ENCODE data around the gene PPFIBP1.
A peak's percentile ranks its signal among the peaks of the same experiment; 100 is the strongest.
"Not testable (repeated sequence)": the region's sequence is repeated elsewhere in the genome, so short reads cannot be mapped to it uniquely, and the experiment has no call there.

Gene PPFIBP1

DNA sequence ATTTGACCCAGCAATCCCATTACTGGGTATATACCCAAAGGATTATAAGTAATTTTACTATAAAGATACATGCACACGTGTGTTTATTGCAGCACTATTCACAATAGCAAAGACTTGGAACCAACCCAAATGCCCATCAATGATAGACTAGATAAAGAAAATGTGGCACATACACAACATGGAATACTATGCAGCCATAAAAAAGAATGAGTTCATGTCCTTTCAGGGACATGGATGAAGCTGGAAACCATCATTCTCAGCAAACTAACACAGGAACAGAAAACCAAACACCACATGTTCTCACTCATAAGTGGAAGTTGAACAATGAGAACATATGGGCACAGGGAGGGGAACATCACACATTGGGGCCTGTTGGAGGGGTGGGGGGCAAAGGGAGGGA, 20.9 kb downstream of the PPFIBP1 start:
- not testable (repeated sequence) for DNase-seq

DNA sequence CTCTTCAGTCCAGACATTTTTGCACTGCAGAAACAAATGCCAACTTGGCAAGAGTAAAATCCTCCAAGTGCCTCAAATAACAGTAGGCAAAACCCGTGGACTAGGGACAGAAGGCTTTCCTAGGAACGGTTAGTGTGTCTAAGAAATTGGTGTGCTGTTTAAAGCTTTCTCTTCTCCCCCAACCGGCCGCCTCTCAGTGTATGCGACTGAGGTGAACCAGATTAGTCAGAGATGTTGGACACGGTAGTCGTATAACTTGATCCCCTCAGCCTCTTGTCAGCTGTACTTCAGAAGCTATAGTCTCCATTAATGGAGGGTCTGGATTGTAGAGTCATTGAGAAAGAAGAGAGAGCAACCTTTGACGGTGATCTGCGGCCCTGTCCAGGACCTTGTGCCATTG, 21.7 kb downstream of the PPFIBP1 start:
- DNase-seq, result no peak

DNA sequence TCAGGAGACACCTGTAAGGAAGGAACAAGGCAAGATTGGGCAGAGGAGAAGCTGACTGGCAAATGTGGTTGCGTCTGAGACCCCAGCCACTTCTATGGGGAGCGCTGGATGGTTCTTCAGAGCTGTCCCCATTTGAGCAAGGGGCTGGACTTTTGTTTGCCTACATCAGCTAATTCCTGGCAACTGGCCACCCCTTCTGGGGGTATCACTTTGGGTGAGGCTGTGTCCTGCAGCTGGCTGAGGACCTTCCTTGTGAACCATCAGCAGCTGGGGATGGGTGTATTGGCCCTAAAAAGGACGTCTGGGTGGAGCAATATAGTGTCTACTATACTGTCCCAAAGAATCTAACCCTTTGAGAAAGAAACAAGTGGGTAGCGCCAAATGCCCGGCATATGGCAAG, 23.6 kb downstream of the PPFIBP1 start:
- DNase-seq, result no peak

DNA sequence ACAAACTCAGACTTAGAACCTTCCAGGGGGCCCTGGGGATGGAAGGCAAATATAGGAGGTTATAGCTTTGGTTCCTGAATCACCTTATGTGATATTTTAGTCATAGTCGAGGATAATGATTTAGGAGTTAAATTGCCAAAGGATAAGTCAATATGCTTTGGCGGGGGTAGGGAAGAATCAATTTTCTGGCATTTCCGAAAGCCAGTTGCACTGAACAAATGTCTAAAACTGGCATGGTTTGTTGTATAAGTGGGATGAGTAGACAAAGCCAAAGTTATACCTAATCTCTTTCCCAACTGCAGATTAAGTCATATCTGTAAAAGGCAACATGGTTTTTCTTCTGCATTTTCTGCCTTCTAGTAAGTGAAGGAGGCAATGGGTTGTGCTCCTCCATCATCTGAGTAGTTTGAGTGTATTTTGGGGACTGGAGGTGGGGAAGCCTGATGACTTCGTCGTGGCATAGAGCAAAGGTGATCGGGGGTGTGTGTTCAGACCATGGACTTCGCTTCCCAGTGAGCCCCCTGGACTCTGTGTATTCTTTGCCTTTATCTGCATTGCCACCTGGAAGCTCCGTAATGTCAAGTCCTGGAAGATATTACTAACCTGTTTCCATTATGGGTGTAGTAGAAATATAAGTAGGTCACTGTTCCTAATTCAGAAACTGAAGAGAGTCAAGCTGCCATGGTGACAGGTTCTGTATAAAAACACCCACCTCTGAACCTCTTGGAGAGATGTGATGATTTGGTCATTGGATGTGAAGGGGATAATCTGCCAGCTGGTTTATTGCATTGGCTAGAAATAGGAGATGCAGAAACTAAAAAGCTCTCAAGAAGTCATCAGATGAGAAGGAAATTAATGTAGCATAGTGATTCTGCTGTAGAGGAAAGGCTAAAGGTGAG, 24.5 kb downstream of the PPFIBP1 start:
- DNase-seq, result no peak

DNA sequence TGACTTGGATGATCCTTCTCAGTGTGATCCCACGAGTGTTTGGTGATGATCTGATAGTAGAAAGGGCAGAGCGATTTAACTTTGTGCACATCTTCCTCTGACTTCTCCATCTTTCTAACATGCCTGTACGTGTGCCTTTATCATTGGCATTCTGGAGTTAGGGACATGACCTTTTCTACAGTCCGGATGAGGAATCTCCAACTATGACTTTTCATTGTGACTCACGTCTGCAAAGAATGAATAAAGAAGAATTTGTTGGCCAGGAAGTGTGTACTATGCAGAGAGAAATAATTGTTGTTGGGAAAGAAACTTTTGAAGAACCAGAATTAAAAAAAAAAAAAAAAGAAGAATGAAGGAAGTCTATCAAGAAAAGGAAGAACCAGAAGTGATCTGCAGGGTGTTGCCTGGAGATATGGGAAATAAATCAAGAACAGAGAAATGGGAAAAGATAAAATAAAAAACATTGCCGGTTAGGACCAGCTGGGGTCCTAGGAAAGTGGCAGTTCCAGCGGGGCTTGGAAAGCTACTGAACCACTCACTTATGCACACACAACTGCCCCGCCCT, 25.3 kb downstream of the PPFIBP1 start:
- no peak for DNase-seq

DNA sequence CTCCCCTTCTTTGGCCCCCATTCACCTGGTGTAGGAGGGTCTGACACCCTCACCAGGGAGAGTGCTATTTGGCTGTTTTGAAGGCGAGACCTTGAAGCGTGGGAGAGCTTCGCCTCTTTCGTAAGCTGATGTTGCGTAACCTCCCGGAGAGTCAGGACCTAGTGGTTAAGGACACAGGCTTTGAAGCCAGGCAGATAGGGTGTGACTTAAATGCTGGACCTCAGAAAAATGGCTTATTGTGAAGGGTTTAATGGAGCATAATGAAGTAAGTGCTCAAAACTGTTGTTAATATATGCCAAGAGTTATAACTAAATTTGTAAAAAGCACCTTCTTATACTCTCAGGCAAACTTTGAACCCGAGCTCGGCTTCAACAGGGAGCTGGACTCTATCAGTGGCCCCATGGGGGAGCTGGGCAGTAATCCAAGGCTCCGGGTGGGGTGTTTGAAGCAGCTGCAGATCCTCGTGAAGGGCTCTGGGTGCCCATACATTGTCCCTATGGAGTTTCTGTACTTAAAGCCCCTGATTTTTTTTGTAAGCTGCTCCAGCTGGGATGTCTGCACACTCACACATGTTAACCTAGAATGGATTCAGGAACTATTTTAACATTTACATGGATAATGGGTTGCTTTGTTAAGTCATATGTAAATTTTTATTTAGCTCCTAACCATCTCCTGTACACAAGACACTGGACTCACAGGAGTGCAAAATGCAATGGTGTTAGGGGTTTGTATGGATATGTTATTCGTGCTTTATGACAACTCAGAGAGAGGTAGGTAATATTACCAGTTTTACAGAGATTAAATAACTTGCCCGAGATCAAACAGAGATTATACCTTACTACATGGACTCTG, 26.0 kb downstream of the PPFIBP1 start:
- DNase-seq, result peak; percentile 24

DNA sequence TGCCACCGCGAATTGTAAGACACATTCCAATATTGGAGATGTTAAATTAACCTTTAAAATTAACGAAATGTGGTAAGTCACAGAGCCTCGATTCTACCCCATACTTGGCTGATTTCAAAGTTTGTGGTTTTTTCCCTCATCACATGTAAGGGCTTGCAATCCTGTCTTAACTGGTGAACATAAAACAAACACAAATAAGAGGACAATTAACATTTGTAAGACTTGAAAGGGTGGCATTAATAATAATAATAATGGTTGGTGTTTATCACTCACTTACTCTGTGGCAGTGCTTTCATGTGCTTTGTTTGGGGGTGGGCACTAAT, 26.6 kb downstream of the PPFIBP1 start:
- DNase-seq, result no peak

DNA sequence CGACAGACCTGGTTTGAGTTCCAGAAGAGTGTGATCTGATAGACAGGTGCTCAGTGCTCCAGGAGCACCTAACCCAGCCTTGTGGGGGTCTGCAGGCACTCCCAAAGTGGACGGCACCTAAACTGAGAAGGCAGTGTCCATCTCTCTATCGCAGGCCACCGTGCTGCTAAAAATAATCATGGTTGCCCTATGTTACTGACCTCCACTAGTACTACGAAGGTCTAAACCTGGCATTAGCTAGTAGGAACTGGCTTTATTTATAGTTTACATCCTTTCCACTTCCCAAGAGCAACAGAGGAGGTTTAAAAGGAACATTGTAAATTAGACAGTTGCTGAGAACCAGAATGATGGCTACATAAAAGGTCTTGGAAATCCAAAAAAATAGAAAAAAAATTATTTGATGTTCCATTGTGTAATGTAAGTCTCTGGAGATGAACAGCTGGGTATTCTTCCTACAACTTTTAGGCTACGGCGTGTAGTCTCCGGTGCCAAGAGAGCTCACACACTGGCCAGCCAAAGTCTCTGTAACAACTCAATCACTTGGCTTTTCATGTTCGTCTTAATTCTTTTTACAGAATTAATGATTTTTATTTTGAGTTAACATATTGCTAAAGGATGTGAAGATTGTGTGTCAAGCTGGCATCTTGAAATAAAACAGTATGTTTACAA, 27.3 kb downstream of the PPFIBP1 start:
- DNase-seq, result no peak

DNA sequence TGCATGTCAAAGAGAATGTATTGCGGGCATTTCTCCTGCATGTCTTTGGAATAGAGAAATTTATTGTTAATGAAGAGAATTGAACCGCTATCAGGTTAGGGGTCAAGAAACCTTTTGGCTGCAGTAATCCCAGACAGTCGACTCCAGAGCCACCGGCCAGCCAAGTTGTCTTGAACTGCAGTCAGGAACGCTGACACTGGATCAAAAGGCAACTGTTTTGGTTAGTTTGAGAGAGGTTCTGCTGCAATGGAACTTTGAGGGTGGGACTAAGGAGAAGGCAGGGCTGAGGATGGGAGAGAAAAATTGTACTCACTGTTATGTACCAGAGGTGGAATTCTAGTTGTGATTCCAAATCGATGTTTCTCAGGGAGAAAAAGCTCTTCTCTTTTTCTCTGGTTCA, 28.2 kb downstream of the PPFIBP1 start:
- DNase-seq, result no peak

DNA sequence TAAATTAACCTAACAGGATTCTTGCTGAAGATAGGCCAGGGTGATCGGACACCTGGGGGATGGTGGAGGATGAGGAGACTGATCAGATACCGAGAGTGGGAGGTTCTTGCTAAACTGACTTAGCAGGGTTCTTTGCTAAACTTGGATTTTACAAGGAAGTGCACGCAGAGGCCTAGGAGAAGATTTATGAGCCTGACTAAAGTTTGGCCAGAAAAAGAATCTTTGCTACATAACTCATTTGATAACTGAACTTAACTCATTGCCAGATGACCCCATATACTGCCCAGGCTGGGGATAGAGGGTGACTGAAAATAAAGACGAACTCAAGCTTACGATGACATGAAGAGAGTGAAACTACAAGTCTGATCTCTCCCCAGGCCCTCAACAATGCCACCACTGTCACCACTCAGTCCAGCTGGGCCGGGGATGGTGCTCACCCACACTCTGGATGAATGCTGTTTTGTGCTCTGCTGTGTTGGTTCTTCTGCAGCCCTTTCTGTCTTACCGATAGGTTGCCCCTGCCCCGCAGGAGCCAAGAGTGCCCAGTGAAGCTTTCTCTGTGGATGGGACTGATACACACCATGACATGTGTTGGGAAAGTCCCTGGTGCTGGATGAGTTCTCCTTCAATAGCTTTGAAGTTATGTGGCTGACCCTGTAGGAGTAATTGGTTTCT, 29.0 kb downstream of the PPFIBP1 start:
- no peak for DNase-seq

DNA sequence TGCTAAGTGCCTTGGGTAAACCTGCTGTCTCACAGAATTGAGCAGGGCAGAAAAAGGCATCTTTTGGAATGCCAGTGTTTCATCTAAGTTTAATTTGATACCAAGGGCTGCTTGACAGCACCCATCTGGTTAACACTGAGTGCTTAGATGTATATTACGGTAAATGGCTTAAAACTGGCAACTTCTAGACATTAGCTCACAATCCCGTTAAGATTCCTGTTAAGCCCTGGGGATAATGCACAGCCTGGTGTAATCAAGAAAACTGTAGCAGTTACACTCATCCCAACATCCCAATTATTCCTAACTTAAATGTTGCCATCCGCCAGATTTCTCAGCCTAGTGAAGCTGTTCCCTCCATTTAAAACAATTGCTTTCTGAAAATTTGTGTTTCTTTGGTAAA, 29.9 kb downstream of the PPFIBP1 start:
- no peak for DNase-seq

DNA sequence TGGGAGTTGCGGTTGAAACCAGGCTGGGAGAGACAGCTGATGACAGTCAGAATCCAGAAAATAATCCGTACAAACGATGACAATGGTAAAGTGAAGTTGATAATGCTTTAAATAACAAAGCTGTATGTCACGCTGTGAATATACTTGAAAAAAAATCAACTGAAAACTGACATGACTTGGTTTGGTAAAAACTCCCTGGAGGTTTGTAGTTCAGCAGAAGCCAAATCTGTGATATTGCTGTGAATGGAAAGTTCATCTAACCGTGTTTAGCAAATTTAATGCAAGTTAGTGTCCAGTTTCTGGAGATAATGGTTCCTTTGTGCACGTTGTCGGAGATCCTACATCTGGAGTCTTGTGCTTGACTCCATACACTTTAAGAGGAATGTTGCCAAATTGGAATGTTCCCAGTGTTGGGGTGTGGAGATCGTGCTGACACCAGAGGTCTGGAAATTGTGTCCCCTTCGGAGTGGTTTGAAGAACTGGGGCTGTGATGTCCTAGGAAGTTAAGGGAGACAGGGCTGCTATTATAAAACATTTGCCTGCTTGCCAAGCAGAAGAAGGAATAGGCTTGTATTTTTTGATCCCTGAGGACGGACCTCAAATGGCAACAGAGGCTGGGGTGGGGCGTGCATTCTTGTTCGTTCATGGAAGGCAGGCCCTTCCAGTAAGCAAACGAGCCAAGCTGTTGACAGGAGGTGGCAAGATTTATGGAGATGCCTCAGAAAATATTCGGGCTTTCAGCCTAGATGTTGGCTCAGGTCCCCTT, 30.6 kb downstream of the PPFIBP1 start:
- no peak for DNase-seq

DNA sequence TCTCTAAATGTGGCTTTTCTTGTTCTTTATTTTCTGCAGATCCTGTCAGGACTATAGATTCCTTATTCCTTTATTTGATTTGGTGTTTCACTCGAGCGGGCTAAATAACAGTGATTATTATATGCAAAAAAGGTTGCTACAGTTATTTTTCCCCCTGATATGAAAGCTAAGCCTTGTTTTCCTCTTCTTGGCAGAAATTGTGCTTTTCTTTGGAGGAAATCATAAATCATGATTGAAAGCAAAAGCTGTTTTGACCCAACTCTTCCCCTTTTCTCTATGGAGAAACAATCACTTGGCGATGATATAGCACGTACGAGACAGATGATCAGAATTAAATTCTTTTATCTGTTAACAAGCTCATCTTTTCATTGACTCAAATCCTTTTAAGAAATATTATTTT, 31.4 kb downstream of the PPFIBP1 start:
- DNase-seq, result no peak

DNA sequence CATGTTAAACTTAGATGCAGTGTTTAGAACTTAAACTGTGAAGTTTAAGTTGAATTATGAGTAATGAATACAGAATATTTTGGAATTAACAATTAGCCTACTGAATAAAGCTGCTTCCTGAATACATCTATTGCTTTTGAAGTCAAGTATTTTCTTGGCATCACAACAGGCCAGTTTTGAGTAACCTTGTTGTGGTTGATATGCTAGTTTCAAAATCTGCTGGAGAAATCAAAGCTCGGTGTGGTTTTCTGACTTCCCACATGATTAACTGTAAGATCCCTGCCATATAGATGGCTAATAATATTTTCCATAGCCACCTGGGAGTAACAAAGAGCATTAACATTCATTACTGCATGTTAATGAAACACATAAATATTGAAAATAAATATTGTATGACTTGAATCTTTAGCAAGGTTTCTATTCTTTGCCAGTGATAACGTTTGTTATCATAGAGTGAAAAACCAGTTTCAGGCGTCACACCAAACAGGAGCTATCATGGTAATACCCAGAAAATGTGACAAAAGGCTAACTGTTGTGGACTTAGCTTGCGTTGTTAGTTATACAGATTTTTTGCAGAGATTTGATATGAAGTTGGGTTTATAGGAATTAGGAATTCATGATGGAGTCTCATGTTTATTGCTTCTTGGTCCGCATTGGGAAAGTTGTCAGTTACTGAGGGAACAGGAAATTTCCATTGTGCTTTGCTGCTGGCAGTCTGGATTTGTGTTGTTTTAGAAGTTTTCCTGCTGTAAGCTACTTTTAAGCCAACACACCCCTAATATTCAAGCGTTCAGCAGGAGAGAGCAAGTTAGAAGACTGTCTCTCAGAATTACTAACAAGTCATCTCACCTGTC, 32.1 kb downstream of the PPFIBP1 start:
- no peak for DNase-seq

DNA sequence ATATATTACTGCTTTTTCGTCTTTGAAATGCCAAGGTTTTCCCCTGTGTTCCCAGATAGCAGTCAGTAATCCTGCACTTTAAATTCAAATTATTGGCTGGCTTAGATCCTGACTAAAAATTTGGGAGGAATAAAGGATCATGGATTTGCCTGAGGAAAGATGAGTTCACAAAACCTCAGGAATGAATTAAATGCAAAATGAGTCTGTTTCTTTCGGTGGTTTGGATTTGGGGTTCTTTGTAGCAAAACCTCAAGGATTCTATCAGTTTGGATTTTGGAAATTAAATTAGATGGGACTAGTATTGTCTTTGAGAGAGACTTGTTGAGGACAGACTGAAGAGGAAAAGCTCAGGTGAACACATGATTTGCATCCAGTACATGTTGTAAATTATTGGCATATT, 36.1 kb downstream of the PPFIBP1 start:
- DNase-seq, result no peak

DNA sequence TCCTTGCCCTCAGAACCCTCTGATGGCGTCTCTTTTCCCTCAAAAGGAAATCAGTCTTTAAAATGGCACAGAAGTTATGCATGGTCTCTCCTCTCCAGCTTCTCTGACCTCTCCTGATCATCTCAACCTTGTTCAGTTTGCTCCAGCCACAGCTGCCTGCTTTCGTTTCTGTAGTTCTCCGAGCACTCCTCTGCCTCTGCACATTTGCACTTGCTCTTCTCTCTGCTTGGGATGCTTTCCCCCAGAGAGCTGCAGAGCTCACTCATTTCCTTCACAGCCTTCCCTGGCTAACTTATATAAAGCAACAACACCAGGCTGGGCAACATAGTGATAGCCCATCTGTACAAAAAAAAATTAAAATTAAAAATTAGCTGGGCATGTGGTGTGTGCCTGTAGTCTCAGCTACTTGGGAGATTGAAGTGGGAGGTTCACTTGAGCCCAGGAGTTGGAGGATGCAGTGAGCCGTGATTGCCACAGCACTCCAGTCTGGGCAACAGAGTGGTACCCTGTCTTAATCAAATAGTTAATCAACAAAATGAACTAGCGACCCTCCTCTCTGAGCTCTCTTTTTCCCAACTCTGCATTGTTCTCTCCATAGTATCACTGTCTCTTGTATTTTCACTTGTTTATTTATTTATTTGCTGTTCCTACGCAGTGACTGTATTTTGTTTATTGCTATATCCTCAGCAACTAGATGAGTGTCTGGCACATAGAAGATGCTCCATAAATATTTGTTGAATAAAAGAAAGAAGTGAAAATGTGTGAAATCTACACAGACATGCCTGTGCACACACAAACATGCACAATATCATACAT, 37.7 kb downstream of the PPFIBP1 start:
- no peak for DNase-seq

DNA sequence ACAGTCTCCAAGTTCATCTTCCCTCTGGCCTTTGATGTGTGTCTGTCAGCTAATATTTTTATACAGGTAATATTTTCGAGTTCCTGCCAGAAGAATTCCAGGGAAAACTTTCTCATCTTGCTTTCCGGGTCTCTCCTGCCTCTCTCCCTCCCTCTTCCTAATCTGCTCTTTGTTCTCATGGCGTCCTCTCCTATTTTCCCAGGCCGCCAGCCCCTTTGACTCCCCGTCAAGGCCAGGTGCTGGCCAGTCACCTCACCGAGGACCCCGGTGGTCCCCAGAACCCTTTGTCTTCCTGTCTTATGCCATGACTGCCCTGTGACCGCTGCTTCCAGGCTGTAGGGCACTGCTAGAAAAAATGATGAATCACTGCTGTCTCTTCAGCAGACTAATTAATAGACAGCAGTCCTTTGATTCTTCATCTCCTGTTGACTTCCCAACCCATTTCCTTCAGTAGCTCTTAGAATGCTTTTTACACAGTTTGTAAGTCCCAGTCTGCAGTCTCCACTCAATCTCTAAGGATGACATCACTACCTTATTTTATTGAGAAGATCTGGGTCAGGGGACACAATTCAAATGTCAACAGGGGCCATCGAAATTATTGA, 40.7 kb downstream of the PPFIBP1 start:
- no peak for DNase-seq

DNA sequence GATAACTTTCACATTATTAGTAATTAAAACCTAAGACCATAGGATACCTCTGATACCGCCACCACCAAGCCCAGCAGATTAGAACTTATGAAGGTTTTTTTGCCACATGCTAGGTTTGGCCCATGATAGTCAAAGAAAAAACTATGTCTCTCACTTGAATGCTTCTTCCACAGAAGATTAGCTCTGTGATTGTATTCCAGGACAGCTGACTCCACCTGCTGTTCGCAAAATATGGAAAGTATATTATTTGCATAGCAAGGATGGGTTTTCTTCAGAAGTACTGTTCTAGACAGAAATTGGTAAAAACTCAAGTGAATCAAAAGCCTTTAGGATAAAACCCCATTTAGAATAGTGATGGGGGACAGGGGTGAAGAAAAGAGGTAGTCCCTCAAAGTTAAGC, 42.2 kb downstream of the PPFIBP1 start:
- DNase-seq, result no peak

DNA sequence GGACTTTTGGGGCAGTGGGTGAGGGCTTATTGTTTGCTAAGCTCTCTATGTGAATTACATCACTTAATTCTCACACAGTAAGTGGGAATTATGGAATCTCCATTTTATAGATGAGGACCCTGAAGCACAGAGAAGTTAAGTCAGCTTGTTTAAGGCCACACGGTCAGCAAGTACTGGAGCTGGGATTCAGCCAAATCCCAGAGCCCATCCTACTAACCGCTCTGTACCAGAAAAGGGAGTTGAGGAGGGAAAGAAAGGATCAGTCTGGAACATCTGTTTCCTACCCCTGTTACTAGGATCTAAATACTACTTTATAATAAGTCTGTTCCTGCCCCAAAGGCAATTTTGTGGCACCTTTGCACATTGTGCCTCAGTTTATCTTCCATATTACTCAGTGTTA, 42.6 kb downstream of the PPFIBP1 start:
- no peak for DNase-seq

DNA sequence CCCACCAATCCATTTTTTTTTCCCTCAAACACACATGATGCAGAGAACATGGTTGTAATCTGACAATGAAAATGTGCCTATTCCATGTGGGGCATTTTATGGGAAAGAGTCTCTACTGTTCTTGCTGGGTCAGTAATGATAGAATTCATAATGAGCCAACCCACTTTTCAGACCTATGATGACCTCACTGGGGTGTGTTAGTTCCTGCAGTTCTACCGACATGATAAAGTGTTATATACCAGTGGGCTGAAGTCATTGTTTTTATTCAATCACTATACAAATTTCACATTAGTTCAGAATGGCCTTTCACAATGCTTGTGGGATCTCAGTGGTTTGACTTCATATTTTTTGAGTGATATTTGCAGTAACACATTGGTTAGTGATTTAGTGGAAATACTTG, 47.5 kb downstream of the PPFIBP1 start:
- no peak for DNase-seq
